GM19372 (cell line): ENCODE data around the gene SORD.
"Not testable (repeated sequence)": the region's sequence is repeated elsewhere in the genome, so short reads cannot be mapped to it uniquely, and the experiment has no call there.

ENCODE experiments used
- ATAC-seq: cut with Tn5 transposase; IDR thresholded peaks from one replicate; pipeline ENCODE4 v1.9.1; 2021; ENCODE audit warnings: mild to moderate bottlenecking, low read depth, moderate library complexity; ENCODE audit not compliant: unreplicated experiment

The SORD gene

GRCh38 chr15:45093622-45094357, 70.8 kb downstream of the SORD start:
- no peak for ATAC-seq

GRCh38 chr15:45094358-45094730, 71.3 kb downstream of the SORD start:
- ATAC-seq = no peak

- no peak for ATAC-seq
These were observed 72.7 kb downstream of the SORD start for GRCh38 chr15:45095661-45096060.

GRCh38 chr15:45097466-45097865, 74.5 kb downstream of the SORD start:
- no peak for ATAC-seq

- no peak for ATAC-seq
These were observed 76.7 kb downstream of the SORD start for GRCh38 chr15:45099549-45100165.

GRCh38 chr15:45100884-45101625, 78.1 kb downstream of the SORD start:
- ATAC-seq = no peak

GRCh38 chr15:45101749-45102148, 78.8 kb downstream of the SORD start:
- no peak for ATAC-seq

- ATAC-seq = no peak
These were observed 79.2 kb downstream of the SORD start for GRCh38 chr15:45102226-45102625.

GRCh38 chr15:45104170-45104569, 81.2 kb downstream of the SORD start:
- not testable (repeated sequence) for ATAC-seq

GRCh38 chr15:45105586-45105985, 82.6 kb downstream of the SORD start:
- no peak for ATAC-seq

- ATAC-seq = no peak
These were observed 83.2 kb downstream of the SORD start for GRCh38 chr15:45106002-45106790.

GRCh38 chr15:45107941-45108630, 85.1 kb downstream of the SORD start:
- no peak for ATAC-seq

- no peak for ATAC-seq
These were observed 87.3 kb downstream of the SORD start for GRCh38 chr15:45110256-45110820.

GRCh38 chr15:45111390-45112142, 88.6 kb downstream of the SORD start:
- no peak for ATAC-seq

GRCh38 chr15:45112143-45112590, 89.2 kb downstream of the SORD start:
- no peak for ATAC-seq

- no peak for ATAC-seq
These were observed 89.8 kb downstream of the SORD start for GRCh38 chr15:45112591-45113379.

- no peak for ATAC-seq
These were observed 90.5 kb downstream of the SORD start for GRCh38 chr15:45113380-45113990.
